WI38 (cell line): Measurements from ENCODE around the gene CHRNG.

ENCODE experiments used
- H3K4me3 ChIP-seq: 2 replicates; pipeline ENCODE4 v1.5.1; 2011; ENCODE audit warnings: low read depth, mild to moderate bottlenecking, control low read depth, low read length
- CTCF ChIP-seq: IDR thresholded peaks from 2 replicates; pipeline ENCODE4 v1.5.1; 2012; ENCODE audit warnings: low read depth, mild to moderate bottlenecking, control low read depth, low read length

CHRNG gene

DNA sequence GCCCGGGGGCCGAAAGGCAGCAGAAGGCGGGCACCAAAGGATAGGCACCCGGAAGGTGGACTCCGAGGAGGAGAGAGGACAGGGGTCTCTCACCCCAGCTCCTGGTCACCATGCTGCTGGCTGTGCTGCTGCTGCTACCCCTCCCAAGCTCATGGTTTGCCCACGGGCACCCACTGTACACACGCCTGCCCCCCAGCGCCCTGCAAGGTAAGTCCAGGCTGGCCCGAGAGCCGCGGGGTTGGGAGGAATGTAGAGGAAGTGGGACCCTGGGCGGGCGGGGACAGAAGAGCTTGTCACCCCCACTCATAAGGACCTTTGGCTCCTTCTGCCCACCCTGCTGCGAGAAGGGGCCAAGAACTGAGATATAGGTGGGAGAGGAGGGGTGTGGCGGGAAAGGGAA lies 19.0 kb upstream of the CHRNG start:
- H3K4me3 ChIP-seq, result no peak overlapping the region
- TF ChIP-seq CTCF, result no peak

GRCh38 chr2:232521098-232521497 lies 18.4 kb upstream of the CHRNG start:
- H3K4me3 ChIP-seq, result no peak overlapping the region
- no peak for TF ChIP-seq CTCF

- no peak overlapping the region for H3K4me3 ChIP-seq
- peak; percentile 51 for TF ChIP-seq CTCF
Measured at GRCh38 chr2:232521959-232522622, 17.4 kb upstream of the CHRNG start.

DNA sequence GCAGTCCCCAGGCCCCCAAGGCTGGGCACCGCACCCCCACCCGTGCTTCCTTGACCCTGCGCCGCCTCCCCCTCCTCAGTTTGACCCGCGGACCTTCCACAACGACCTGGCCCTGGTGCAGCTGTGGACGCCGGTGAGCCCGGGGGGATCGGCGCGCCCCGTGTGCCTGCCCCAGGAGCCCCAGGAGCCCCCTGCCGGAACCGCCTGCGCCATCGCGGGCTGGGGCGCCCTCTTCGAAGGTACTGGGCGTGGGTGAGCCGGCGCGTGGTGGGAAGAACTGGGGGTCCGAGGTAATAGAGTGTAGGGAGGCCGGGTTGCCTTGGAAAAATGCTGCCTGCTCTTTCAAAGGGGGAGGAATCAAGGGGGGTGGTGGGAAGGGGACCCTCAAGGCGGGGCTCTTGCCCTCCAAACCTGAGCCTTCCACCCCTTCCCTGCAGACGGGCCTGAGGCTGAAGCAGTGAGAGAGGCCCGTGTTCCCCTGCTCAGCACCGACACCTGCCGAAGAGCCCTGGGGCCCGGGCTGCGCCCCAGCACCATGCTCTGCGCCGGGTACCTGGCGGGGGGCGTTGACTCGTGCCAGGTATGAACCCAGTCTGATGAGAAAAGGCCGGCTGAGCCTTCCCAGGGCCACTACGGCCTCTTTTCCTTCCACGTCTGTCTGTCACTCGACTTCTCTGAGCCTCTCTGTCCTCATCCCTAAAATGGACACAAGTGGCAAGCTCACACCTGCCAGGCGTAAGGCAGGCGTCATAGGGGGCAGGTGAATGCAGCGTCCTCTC lies 16.7 kb upstream of the CHRNG start:
- TF ChIP-seq CTCF, result no peak
- H3K4me3 ChIP-seq, result no peak overlapping the region

DNA sequence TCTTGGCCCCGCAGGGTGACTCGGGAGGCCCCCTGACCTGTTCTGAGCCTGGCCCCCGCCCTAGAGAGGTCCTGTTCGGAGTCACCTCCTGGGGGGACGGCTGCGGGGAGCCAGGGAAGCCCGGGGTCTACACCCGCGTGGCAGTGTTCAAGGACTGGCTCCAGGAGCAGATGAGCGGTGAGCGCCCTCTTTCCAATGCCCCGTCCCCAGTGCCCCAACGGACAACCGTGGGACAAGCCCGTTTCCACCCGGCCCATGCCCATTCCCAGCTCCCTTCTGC lies 16.1 kb upstream of the CHRNG start:
- no peak for TF ChIP-seq CTCF
- H3K4me3 ChIP-seq, result no peak overlapping the region

GRCh38 chr2:232523682-232524597 lies 15.6 kb upstream of the CHRNG start:
- H3K4me3 ChIP-seq, result no peak overlapping the region
- TF ChIP-seq CTCF, result no peak

DNA sequence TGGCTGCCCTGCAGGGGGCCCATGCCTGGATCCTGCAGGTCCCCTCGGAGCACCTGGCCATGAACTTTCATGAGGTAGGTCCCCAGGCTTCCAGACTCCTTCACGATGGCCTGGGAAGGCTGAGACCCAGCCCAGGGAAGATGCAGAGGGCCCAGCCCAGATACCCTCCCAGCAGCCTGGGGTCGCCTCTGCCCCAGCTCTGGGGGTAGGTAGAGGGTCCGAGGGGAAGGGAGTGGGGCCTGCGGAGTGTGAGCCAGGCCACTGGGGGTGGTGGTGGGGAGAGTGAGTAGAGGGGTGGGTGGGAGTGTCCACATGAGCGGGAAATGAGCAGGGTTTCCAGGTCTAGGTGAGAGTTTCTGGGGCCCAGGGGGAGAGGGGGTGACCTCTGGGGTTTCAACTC lies 14.7 kb upstream of the CHRNG start:
- no peak overlapping the region for H3K4me3 ChIP-seq
- no peak for TF ChIP-seq CTCF
